ENCODE data around the gene ZNF316. TPM values are rescaled to one million over a fixed set of nuclear protein-coding genes. Genes with fewer than 3 reads are reported as not detected.
A peak's percentile ranks its signal among the peaks of the same experiment; 100 is the strongest.

Gene ZNF316
- total RNA-seq (2014; rRNA removed; shearing (Covaris generic)) = 17.1 and 18.1 TPM in 2 replicates
- 34.2 and 37.5 TPM in 2 replicates for total RNA-seq (2022)
- percentile 55 among the genes with signal in this experiment for Bru-seq, nascent RNA
- percentile 66 among the genes with signal in this experiment for BruChase-seq, experiment 1, labeled RNA remaining after a 6-hour chase
- BruChase-seq, experiment 2, labeled RNA remaining after a 2-hour chase = percentile 70 among the genes with signal in this experiment
- long read RNA-seq, full-length matches to known transcripts = 2 of 15 reads
- long read RNA-seq, partial matches to known transcripts = 2 of 15 reads
- long read RNA-seq, other reads (novel, unspliced or antisense) = 11 of 15 reads

GRCh38 chr7:6636741-6637543 is at the start of gene ZNF316:
TSS of gene ZNF316 (plus strand) at chr7:6637318. CDS start at chr7:6642410, 5,092 bp downstream.
- no peaks in the 10 kb centered on the region for H3K9me2 ChIP-seq (ENCODE audit: insufficient read depth, low read length)
- TF ChIP-seq CTCF (conservative IDR thresholded peaks at IDR 0.05; ENCODE audit: low read length) (no peak), EZH2phosphoT487 (IDR thresholded peaks at IDR 0.05; ENCODE audit: borderline replicate concordance, low read depth, low read length) (no peak)
- ChIA-PET POLR2A (interaction anchor here (1.2 to 1.6 kb wide), 2 partner anchors 16 to 104 kb away, joined by 3 to 4 read pairs; no protein-coding TSS in a partner anchor), CTCF (ENCODE audit: unreplicated experiment) (no interaction called here)
- H4K20me1 ChIP-seq (ENCODE audit: insufficient read depth, low read length) = no peaks in the 10 kb centered on the region
- intact Hi-C loops (cut with micrococcal nuclease; ENCODE audit: unreplicated experiment) = loop anchor here (1.0 kb wide), 2 partner anchors 47 to 121 kb away; partner anchors contain the start of gene INTS15
- peaks cover 32% of the 10 kb centered on the region for H3K36me3 ChIP-seq (ENCODE audit: insufficient read depth, low read length)
- H3K4me1 ChIP-seq (ENCODE audit: insufficient read depth, low read length, poor library complexity, severe bottlenecking) = peaks cover 12% of the 10 kb centered on the region
- DNase-seq (ENCODE audit: low spot score) = peak; percentile 74
- H3K4me2 ChIP-seq (ENCODE audit: low read length) = peak within 1 kb of the TSS; percentile 86
- H3K4me3 ChIP-seq (ENCODE audit: low read depth, low read length, poor library complexity, severe bottlenecking) = peak within 1 kb of the TSS; percentile 81
- H3K27ac ChIP-seq (ENCODE audit: low read depth, low read length, poor library complexity, severe bottlenecking) = peak within 1 kb of the TSS; percentile 19
- H2AFZ ChIP-seq (ENCODE audit: low read length) = peak within 1 kb of the TSS; percentile 90
- peaks cover 17% of the 10 kb centered on the region for H3K79me2 ChIP-seq (ENCODE audit: insufficient read depth, low read depth, low read length)
- H3K9me3 ChIP-seq (ENCODE audit: low read length) = 0 out of 2 replicates have a peak, but pooled peaks cover 5% of the 10 kb centered on the region
- no TSS peak for BruUV-seq (replicated peaks)

GRCh38 chr7:6588566-6588965 is 48.6 kb upstream of the ZNF316 start:
- Histone ChIP-seq H3K9me3 (ENCODE audit: low read length) (no peaks in the 10 kb centered on the region), H3K4me2 (ENCODE audit: low read length) (peak overlapping the region; percentile 86; the same call in 1 of the 2 replicates), H4K20me1 (ENCODE audit: insufficient read depth, low read length) (no peaks in the 10 kb centered on the region), H3K27ac (ENCODE audit: low read depth, low read length, poor library complexity, severe bottlenecking) (peak overlapping the region; percentile 72), H3K79me2 (ENCODE audit: insufficient read depth, low read depth, low read length) (peaks cover 13% of the 10 kb centered on the region), H2AFZ (ENCODE audit: low read length) (no peak overlapping the region), H3K4me3 (ENCODE audit: low read depth, low read length, poor library complexity, severe bottlenecking) (no peak overlapping the region), H3K4me1 (ENCODE audit: insufficient read depth, low read length, poor library complexity, severe bottlenecking) (peaks cover 33% of the 10 kb centered on the region), H3K36me3 (ENCODE audit: insufficient read depth, low read length) (peaks cover 79% of the 10 kb centered on the region), H3K9me2 (ENCODE audit: insufficient read depth, low read length) (no peaks in the 10 kb centered on the region)
- no peak for DNase-seq (ENCODE audit: low spot score)
- BruUV-seq (replicated peaks) = no TSS peak
- no peak for TF ChIP-seq EZH2phosphoT487 (IDR thresholded peaks at IDR 0.05; ENCODE audit: borderline replicate concordance, low read depth, low read length)
- no peak for TF ChIP-seq CTCF (conservative IDR thresholded peaks at IDR 0.05; ENCODE audit: low read length)
- POLR2A ChIA-PET = interaction anchor here (0.9 kb wide), 1 partner anchor 11 kb away, joined by 4 read pairs; the partner anchor contains the start of gene ZDHHC4
- CTCF ChIA-PET (ENCODE audit: unreplicated experiment) = no interaction called here
- intact Hi-C loops (cut with micrococcal nuclease; ENCODE audit: unreplicated experiment) = no loop called here
